CD4-positive, alpha-beta T cell treated with Interleukin-6 for 4 hours (primary cell): ENCODE data around the gene MYL5.
A peak's percentile ranks its signal among the peaks of the same experiment; 100 is the strongest.
"Not testable (repeated sequence)": the region's sequence is repeated elsewhere in the genome, so short reads cannot be mapped to it uniquely, and the experiment has no call there.

Source experiments
- DNase-seq: peaks from one replicate; pipeline ENCODE4 v3.0.0-alpha.2; 2020; ENCODE audit warnings: mixed read lengths

MYL5 gene

DNA sequence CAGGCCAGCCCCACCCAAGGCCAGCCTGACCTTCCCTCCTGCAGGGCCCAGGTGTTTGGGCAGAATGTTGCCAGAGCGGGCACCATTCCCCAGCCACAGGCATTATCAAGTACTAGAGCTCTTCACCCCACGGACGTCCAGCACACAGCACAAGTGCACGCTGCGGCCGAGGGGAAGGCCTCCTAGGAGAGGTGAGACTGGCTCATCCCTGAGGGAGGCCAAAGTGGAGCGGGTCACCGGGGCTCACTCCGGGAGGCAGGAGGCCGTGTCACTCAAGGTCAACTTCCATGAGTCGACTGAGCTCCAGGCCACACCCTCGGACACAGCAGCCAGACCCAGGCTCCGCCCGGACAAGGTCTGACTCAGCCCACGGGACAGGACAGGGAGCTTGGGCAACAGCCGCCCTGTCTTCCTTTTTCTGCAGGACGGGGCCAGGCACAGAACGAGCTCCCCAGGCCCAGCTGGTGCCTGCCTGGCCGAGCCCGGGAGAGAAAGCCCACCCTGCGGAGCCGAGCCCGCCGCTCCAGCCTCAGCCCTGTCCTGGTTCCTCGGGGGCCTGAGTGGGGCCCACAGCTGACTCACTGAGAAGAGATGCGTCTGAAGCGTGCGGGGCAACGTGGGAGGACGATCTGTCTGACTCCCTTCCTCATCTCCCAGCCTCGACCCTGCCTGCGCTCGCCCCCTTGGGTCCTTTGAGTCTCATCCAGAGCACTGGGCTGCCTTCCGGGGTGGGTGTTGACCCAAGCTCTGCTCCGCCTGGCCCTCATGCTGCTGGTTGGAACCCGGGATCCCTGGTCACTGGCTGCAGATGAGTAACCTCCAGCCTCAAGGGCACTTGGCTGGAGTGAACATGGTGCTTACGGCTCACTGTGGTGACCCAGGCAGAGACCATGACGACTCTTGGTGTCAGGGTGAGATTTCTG is 13.0 kb downstream of the MYL5 start:
- no peak for DNase-seq

GRCh38 chr4:687971-688853 is 13.9 kb downstream of the MYL5 start:
- no peak for DNase-seq

DNA sequence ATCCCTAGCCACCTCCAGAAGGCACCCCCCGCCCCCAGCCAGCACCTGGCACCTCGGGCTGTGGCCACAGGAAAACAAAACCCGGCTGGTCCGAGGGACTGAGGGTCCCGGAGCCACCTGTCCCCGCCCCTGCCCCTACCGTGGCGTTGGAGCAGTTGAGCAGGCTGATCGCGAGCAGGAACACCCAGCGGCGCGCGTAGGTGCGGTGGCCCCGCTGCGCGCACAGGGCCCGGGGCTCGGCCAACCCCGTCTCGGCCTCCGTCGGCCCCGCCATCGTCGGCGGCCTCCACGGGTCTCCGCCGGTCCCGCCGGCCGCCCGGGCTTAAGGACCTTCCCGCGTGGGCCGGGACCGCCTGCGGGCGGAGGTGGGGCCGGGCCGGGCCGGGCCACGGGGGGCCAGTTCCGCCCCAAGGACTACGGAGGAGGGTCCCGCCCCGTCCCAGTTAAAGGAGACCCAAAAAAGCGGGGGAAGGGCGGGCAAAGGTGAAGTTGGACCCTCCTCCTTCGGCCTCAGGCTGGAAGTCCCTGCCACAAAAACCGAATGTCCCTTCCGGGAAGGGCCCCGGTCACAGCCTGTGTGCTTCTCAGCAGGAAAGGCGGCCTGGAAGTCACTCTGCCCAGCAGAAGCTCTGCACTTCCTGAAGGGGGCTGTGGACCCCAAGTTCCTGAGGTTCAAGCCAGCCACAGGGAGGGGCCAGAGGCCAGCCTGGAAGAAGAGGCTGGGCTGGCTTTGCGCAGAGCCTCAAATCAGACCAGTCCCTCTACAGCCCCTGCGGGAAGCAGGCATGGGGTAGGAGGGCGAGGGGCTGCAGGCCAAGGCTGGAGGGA is 14.7 kb downstream of the MYL5 start, which contains the start of gene SLC49A3:
SLC49A3 (minus strand) TSS at position 298 of the 828 bp plus-strand sequence; CDS start at position 274, 24 bp downstream.
- DNase-seq = no peak

DNA sequence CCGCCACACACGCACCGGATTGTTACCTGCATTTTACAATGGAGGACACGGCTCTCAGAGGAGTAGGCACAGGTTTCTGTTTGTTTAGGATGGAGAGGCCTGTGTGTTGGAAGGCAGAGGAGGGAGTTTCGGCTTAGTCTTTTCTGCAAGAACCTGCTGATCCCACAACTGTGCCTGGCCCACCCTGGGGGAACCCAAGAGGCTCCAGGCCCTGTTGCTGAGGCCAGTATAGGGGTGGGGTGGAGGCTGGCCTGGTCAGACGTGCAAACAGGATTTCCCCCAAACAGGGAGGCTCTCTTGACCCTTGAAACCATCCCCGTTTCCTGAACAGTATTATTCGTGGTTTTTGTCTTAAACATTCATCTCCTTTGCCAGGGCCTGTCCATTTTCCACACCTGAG is 15.4 kb downstream of the MYL5 start:
- DNase-seq = no peak

GRCh38 chr4:692771-693554 is 18.6 kb downstream of the MYL5 start:
- no peak for DNase-seq

GRCh38 chr4:694341-694940 is 20.1 kb downstream of the MYL5 start:
- not testable (repeated sequence) for DNase-seq

GRCh38 chr4:699816-700580 is 25.7 kb downstream of the MYL5 start:
- DNase-seq = no peak

- no peak for DNase-seq
Measured at GRCh38 chr4:700587-701264, 26.4 kb downstream of the MYL5 start.

DNA sequence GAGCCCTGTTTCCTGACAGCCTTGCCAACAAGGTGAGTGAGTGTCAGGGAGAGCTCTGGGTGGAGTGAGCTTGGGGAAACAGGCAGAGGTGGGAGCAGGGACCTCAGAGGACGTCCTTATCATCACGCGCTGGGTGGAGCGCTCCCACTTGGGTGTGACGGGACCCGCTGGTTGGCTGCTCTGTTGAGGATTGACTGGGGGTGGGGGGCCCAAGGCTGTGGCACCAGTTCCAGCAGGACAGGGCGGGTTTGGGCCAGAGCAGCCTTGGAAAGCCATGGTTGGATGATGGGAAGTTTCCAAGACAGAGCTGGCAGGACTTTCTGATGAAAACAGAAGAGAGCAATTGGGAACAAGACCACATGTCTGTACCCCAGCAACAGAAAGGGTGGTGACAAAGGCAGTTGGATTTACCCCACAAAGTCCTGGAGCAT is 28.3 kb downstream of the MYL5 start:
- no peak for DNase-seq

- DNase-seq = no peak
Measured at GRCh38 chr4:703336-704197, 29.2 kb downstream of the MYL5 start.

DNA sequence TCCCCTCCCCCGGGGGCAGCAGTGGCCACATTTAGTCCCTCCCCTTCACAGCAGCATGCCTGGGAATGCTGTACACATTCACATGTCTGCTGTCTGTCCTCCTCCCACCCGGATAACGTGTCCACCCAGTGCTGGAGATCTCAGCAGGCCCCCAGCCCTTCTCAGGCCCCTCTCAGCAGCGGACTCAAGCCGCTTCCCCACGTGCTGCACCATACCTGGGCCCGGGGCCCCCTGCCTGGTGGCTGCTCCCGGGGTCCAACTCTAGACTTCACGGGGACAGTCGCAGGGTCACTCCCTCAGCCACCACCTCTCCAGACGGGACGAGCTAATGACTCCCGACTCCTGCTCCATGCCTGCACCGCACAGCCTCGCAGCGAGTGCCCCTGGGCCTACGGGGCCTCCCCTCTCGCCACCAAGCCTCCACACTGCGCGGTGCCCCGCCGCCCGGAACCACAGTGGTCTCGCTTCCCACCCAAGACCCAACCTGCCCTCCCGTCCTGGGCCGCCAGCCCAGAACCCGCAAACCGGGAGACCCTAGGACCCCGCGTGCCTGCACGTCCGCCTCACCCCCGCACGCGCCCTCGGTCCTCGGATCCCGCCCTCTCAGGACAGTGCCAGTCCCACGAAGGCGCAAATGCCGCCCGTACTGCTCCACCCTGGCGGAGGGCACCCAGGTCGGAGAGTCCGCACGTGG is 30.0 kb downstream of the MYL5 start:
- DNase-seq = no peak

DNA sequence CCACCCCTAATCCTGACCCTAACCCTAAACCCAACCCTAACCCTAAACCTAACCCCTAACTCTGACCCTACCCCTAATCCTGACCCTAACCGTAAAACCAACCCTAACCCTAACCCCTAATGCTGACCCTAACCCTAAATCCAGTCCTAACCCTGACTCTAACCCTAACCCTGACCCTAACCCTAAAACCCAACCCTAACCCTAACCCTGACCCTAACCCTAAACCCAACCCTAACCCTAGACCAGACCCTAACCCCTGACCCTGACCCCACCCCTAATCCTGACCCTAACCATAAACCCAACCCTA is 30.6 kb downstream of the MYL5 start:
- DNase-seq = no peak

GRCh38 chr4:705278-706082 is 31.1 kb downstream of the MYL5 start, which contains the start of gene PCGF3:
Gene PCGF3 (plus strand): TSS chr4:705832. CDS start chr4:733681, 27,849 bp downstream.
- DNase-seq = peak; percentile 98

DNA sequence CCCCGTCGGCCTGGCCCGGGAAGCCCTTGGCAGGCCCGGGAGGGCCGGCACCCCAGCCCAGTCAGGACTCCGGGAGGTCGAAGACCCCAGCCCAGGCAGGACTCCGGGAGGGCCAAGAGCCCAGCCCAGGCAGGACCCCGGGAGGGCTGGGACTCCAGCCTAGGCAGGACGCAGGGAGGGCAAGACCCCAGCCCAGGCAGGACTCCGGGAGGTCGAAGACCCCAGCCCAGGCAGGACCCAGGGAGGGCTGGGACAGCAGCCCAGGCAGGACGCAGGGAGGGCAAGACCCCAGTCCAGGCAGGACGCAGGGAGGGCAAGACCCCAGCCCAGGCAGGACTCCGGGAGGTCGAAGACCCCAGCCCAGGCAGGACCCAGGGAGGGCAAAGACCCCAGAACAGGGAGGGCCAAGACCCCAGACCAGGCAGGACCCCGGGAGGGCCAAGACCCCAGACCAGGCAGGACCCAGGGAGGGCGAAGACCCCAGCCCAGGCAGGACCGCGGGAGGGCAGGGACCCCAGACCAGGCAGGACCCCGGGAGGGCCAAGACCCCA is 31.8 kb downstream of the MYL5 start:
- DNase-seq = not testable (repeated sequence)

- no peak for DNase-seq
Measured at GRCh38 chr4:706834-707598, 32.7 kb downstream of the MYL5 start.

GRCh38 chr4:707929-708630 is 33.7 kb downstream of the MYL5 start:
- no peak for DNase-seq
